22Rv1 (cell line): Measurements from ENCODE around the gene FIBCD1.

Experiments used
- CTCF ChIP-seq: fragments of 450-650 bp; IDR thresholded peaks from 2 replicates; pipeline ENCODE4 v1.5.1; 2017; ENCODE audit warnings: mild to moderate bottlenecking
- ZFX ChIP-seq: fragments of 450-650 bp; IDR thresholded peaks from 2 replicates; pipeline ENCODE4 v1.6.1; 2017; ENCODE audit warnings: antibody characterized with exemption, borderline replicate concordance

GRCh38 chr9:130877300-130877699 is 61.7 kb downstream of the FIBCD1 start:
- no peak for TF ChIP-seq CTCF
- TF ChIP-seq ZFX, result no peak
